ENCODE measurements around the gene SEMA5B. TPM values are rescaled to one million over a fixed set of nuclear protein-coding genes. Genes with fewer than 3 reads are reported as not detected.

The SEMA5B gene
- total RNA-seq, 2 experiments from 2014 or later: 0.22 TPM; not detected in 1

- Mint-ChIP-seq H3K9me3 (no peaks in the 10 kb centered on the region), H3K27me3 (peaks cover 5% of the 10 kb centered on the region), H3K4me3 (no peak overlapping the region), H3K4me1 (ENCODE audit: low read depth) (peaks cover 4% of the 10 kb centered on the region), H3K36me3 (ENCODE audit: low read depth) (no peaks in the 10 kb centered on the region), H3K27ac (no peak overlapping the region)
- ChIA-PET POLR2A (no interaction called here), CTCF (no interaction called here)
- H3K9me3 ChIP-seq (ENCODE audit: control insufficient read depth in 1 of 2, insufficient read depth in 1 of 2, low read length in 2 of 2): no peaks in the 10 kb centered on the region
- TF ChIP-seq CTCF (IDR thresholded peaks at IDR 0.05): no peak
- H3K27ac ChIP-seq (ENCODE audit: low read depth in 1 of 2, low read length in 2 of 2): no peak overlapping the region
- peaks cover 18% of the 10 kb centered on the region for H3K4me1 ChIP-seq (ENCODE audit: insufficient read depth, low read length)
- no peak overlapping the region for H3K4me3 ChIP-seq (ENCODE audit: low read length)
- intact Hi-C loops (cut with DNase I, micrococcal nuclease): loop anchor here in 1 of 2 experiments (5.0 kb wide), 1 partner anchor 313 kb away; no protein-coding TSS in a partner anchor
- no peak for ATAC-seq (ENCODE audit: poor library complexity)
- DNase-seq: no peak
- no peaks in the 10 kb centered on the region for H3K36me3 ChIP-seq (ENCODE audit: insufficient read depth, low read length)
- peaks cover 0 to 2% of the 10 kb centered on the region in 2 experiments for H3K27me3 ChIP-seq (ENCODE audit: control insufficient read depth in 1 of 2, insufficient read depth in 2 of 2, low read length in 2 of 2)
These were observed 83.8 kb downstream of the SEMA5B start for GRCh38 chr3:122943828-122944190.

- H3K27me3 ChIP-seq (ENCODE audit: control insufficient read depth in 1 of 2, insufficient read depth in 2 of 2, low read length in 2 of 2): peaks cover 0 to 2% of the 10 kb centered on the region in 2 experiments
- no peak overlapping the region for H3K4me3 ChIP-seq (ENCODE audit: low read length)
- H3K4me3 Mint-ChIP-seq: no peak overlapping the region
- H3K9me3 Mint-ChIP-seq: no peaks in the 10 kb centered on the region
- peak; percentile 56 for TF ChIP-seq CTCF (IDR thresholded peaks at IDR 0.05)
- no peaks in the 10 kb centered on the region for H3K36me3 ChIP-seq (ENCODE audit: insufficient read depth, low read length)
- POLR2A ChIA-PET: no interaction called here
- intact Hi-C loops (cut with DNase I, micrococcal nuclease): loop anchor here in 1 of 2 experiments (5.0 kb wide), 1 partner anchor 314 kb away; no protein-coding TSS in a partner anchor
- peaks cover 4% of the 10 kb centered on the region for H3K4me1 Mint-ChIP-seq (ENCODE audit: low read depth)
- DNase-seq (peak in 3 of 14 experiments; percentile 7 to 38 (median 21)), ATAC-seq (ENCODE audit: poor library complexity) (no peak)
- H3K4me1 ChIP-seq (ENCODE audit: insufficient read depth, low read length): peaks cover 18% of the 10 kb centered on the region
- no peak overlapping the region for H3K27ac ChIP-seq (ENCODE audit: low read depth in 1 of 2, low read length in 2 of 2)
- H3K36me3 Mint-ChIP-seq (ENCODE audit: low read depth): no peaks in the 10 kb centered on the region
- H3K27ac Mint-ChIP-seq: no peak overlapping the region
- CTCF ChIA-PET: no interaction called here
- H3K9me3 ChIP-seq (ENCODE audit: control insufficient read depth in 1 of 2, insufficient read depth in 1 of 2, low read length in 2 of 2): no peaks in the 10 kb centered on the region
- H3K27me3 Mint-ChIP-seq: peaks cover 5% of the 10 kb centered on the region
These were observed 84.4 kb downstream of the SEMA5B start for GRCh38 chr3:122942937-122943827.

GRCh38 chr3:122942239-122942638 is 85.3 kb downstream of the SEMA5B start:
- Histone ChIP-seq H3K27ac (ENCODE audit: low read depth in 1 of 2, low read length in 2 of 2) (no peak overlapping the region), H3K4me1 (ENCODE audit: insufficient read depth, low read length) (peaks cover 18% of the 10 kb centered on the region), H3K27me3 (ENCODE audit: control insufficient read depth in 1 of 2, insufficient read depth in 2 of 2, low read length in 2 of 2) (peaks cover 0 to 2% of the 10 kb centered on the region in 2 experiments), H3K9me3 (ENCODE audit: control insufficient read depth in 1 of 2, insufficient read depth in 1 of 2, low read length in 2 of 2) (no peaks in the 10 kb centered on the region), H3K4me3 (ENCODE audit: low read length) (no peak overlapping the region), H3K36me3 (ENCODE audit: insufficient read depth, low read length) (no peaks in the 10 kb centered on the region)
- no peak for ATAC-seq (ENCODE audit: poor library complexity)
- CTCF ChIA-PET: no interaction called here
- no peaks in the 10 kb centered on the region for H3K36me3 Mint-ChIP-seq (ENCODE audit: low read depth)
- POLR2A ChIA-PET: no interaction called here
- no peak for TF ChIP-seq CTCF (IDR thresholded peaks at IDR 0.05)
- H3K27ac Mint-ChIP-seq: no peak overlapping the region
- DNase-seq: no peak
- peaks cover 4% of the 10 kb centered on the region for H3K4me1 Mint-ChIP-seq (ENCODE audit: low read depth)
- no peaks in the 10 kb centered on the region for H3K9me3 Mint-ChIP-seq
- H3K27me3 Mint-ChIP-seq: peaks cover 5% of the 10 kb centered on the region
- intact Hi-C loops (cut with DNase I, micrococcal nuclease): loop anchor here in 1 of 2 experiments (5.0 kb wide), 1 partner anchor 315 kb away; no protein-coding TSS in a partner anchor
- no peak overlapping the region for H3K4me3 Mint-ChIP-seq
